Stimulated activated naive B cell treated with anti-CD40 and anti-IgM and Interleukin-4, amounts not matched to agents 10 μg/mL and 1 μg/mL and 100 μg/mL, for 72 hours (primary cell): Measurements from ENCODE around the gene RAB20.

Experiments used
- ATAC-seq, 2 donors: fragments of 150-1000 bp; cut with Tn5 transposase; replicated peaks; 2 replicates each; pipeline ENCODE4 v1.10.0; 2021; ENCODE audit warnings: moderate library complexity in 1 of 2
- DNase-seq: peaks from one replicate; pipeline ENCODE4 v3.0.0; 2021
- H3K27ac Mint-ChIP-seq: one replicate; pipeline ENCODE4 v1.8.0; 2022; ENCODE audit warnings: mild to moderate bottlenecking, mixed read lengths
- H3K27me3 Mint-ChIP-seq, 2 donors: one replicate each; pipeline ENCODE4 v1.8.0; 2022; ENCODE audit warnings: mixed read lengths in 2 of 2
- H3K36me3 Mint-ChIP-seq, 2 donors: one replicate each; pipeline ENCODE4 v1.8.0; 2022; ENCODE audit warnings: mixed read lengths in 2 of 2, mild to moderate bottlenecking in 1 of 2
- H3K4me1 Mint-ChIP-seq, 2 donors: one replicate each; pipeline ENCODE4 v1.8.0; 2022; ENCODE audit warnings: mixed read lengths in 2 of 2, mild to moderate bottlenecking in 1 of 2
- H3K4me3 Mint-ChIP-seq, 2 donors: one replicate each; pipeline ENCODE4 v1.8.0; 2022; ENCODE audit warnings: mild to moderate bottlenecking in 2 of 2, mixed read lengths in 2 of 2, moderate library complexity in 1 of 2
- H3K9me3 Mint-ChIP-seq, 2 donors: one replicate each; pipeline ENCODE4 v1.8.0; 2022; ENCODE audit warnings: mixed read lengths in 2 of 2, mild to moderate bottlenecking in 1 of 2

Gene RAB20

GRCh38 chr13:110566171-110566570 is 4.6 kb upstream of the RAB20 start:
- no peak for DNase-seq
- Mint-ChIP-seq H3K9me3 (no peaks in the 10 kb centered on the region), H3K4me3 (no peak overlapping the region), H3K27ac (no peak overlapping the region), H3K4me1 (peaks cover 13 to 16% of the 10 kb centered on the region in 2 donors), H3K36me3 (peaks cover 2 to 8% of the 10 kb centered on the region in 2 donors), H3K27me3 (peaks cover 17 to 21% of the 10 kb centered on the region in 2 donors)
- no peak for ATAC-seq

GRCh38 chr13:110565296-110565695 is 3.8 kb upstream of the RAB20 start:
- DNase-seq, result no peak
- Mint-ChIP-seq H3K27ac (no peak overlapping the region), H3K4me3 (no peak overlapping the region), H3K36me3 (peaks cover 2 to 8% of the 10 kb centered on the region in 2 donors), H3K27me3 (peaks cover 17 to 21% of the 10 kb centered on the region in 2 donors), H3K9me3 (no peaks in the 10 kb centered on the region), H3K4me1 (peaks cover 20 to 22% of the 10 kb centered on the region in 2 donors)
- ATAC-seq, result no peak

- Mint-ChIP-seq H3K4me1 (peaks cover 22 to 30% of the 10 kb centered on the region in 2 donors), H3K36me3 (peaks cover 2 to 8% of the 10 kb centered on the region in 2 donors), H3K27ac (no peak overlapping the region), H3K9me3 (no peaks in the 10 kb centered on the region), H3K4me3 (peak overlapping the region in 1 of 2 donors; percentile 47), H3K27me3 (peaks cover 11 to 14% of the 10 kb centered on the region in 2 donors)
- DNase-seq (no peak), ATAC-seq (no peak)
These were observed 3.0 kb upstream of the RAB20 start for GRCh38 chr13:110564472-110564985.

- Mint-ChIP-seq H3K9me3 (peaks cover 0 to 3% of the 10 kb centered on the region in 2 donors), H3K27ac (no peak overlapping the region), H3K4me1 (peaks cover 26 to 30% of the 10 kb centered on the region in 2 donors), H3K36me3 (peaks cover 11 to 17% of the 10 kb centered on the region in 2 donors), H3K4me3 (peak overlapping the region; percentile 29 to 44), H3K27me3 (peaks cover 2 to 8% of the 10 kb centered on the region in 2 donors)
- no peak for DNase-seq
- no peak for ATAC-seq
These were observed 1.9 kb upstream of the RAB20 start for GRCh38 chr13:110563463-110563774.

GRCh38 chr13:110562696-110563462 is 1.4 kb upstream of the RAB20 start:
- Mint-ChIP-seq H3K4me3 (peak overlapping the region; percentile 89 to 95), H3K36me3 (peaks cover 11 to 17% of the 10 kb centered on the region in 2 donors), H3K27ac (peak overlapping the region; percentile 31), H3K4me1 (peaks cover 26 to 30% of the 10 kb centered on the region in 2 donors), H3K9me3 (peaks cover 0 to 3% of the 10 kb centered on the region in 2 donors), H3K27me3 (peaks cover 0 to 8% of the 10 kb centered on the region in 2 donors)
- DNase-seq, result no peak
- no peak for ATAC-seq

GRCh38 chr13:110562036-110562597 is 595 bp upstream of the RAB20 start:
- H3K36me3 Mint-ChIP-seq, result peaks cover 11 to 19% of the 10 kb centered on the region in 2 donors
- DNase-seq (no peak), ATAC-seq (no peak)
- peaks cover 26 to 30% of the 10 kb centered on the region in 2 donors for H3K4me1 Mint-ChIP-seq
- H3K27ac Mint-ChIP-seq, result peak overlapping the region; percentile 93
- peak overlapping the region; percentile 89 to 95 for H3K4me3 Mint-ChIP-seq
- H3K9me3 Mint-ChIP-seq, result peaks cover 0 to 3% of the 10 kb centered on the region in 2 donors
- H3K27me3 Mint-ChIP-seq, result peaks cover 0 to 8% of the 10 kb centered on the region in 2 donors

- Mint-ChIP-seq H3K27me3 (peaks cover 0 to 8% of the 10 kb centered on the region in 2 donors), H3K9me3 (peaks cover 0 to 8% of the 10 kb centered on the region in 2 donors), H3K27ac (peak overlapping the region; percentile 79), H3K36me3 (peaks cover 16 to 29% of the 10 kb centered on the region in 2 donors), H3K4me3 (peak overlapping the region; percentile 89), H3K4me1 (peaks cover 35 to 36% of the 10 kb centered on the region in 2 donors)
- DNase-seq (no peak), ATAC-seq (peak in 1 of 2 donors; percentile 24)
These were observed 750 bp downstream of the RAB20 start for GRCh38 chr13:110560601-110561343.

GRCh38 chr13:110559986-110560385 is 1.5 kb downstream of the RAB20 start:
- Mint-ChIP-seq H3K27ac (no peak overlapping the region), H3K9me3 (peaks cover 0 to 8% of the 10 kb centered on the region in 2 donors), H3K4me3 (peak overlapping the region; percentile 33 to 44), H3K27me3 (peaks cover 0 to 8% of the 10 kb centered on the region in 2 donors), H3K4me1 (peaks cover 41 to 44% of the 10 kb centered on the region in 2 donors), H3K36me3 (peaks cover 23 to 36% of the 10 kb centered on the region in 2 donors)
- no peak for DNase-seq
- no peak for ATAC-seq

GRCh38 chr13:110559429-110559943 is 2.0 kb downstream of the RAB20 start:
- H3K9me3 Mint-ChIP-seq, result peaks cover 0 to 8% of the 10 kb centered on the region in 2 donors
- H3K27ac Mint-ChIP-seq, result no peak overlapping the region
- H3K4me3 Mint-ChIP-seq, result peak overlapping the region in 1 of 2 donors; percentile 33
- H3K36me3 Mint-ChIP-seq, result peaks cover 24 to 37% of the 10 kb centered on the region in 2 donors
- H3K4me1 Mint-ChIP-seq, result peaks cover 37 to 45% of the 10 kb centered on the region in 2 donors
- DNase-seq (no peak), ATAC-seq (no peak)
- H3K27me3 Mint-ChIP-seq, result peaks cover 0 to 4% of the 10 kb centered on the region in 2 donors

GRCh38 chr13:110557610-110558305 is 3.8 kb downstream of the RAB20 start:
- Mint-ChIP-seq H3K27ac (no peak overlapping the region), H3K4me1 (peaks cover 28 to 39% of the 10 kb centered on the region in 2 donors), H3K27me3 (no peaks in the 10 kb centered on the region), H3K4me3 (no peak overlapping the region), H3K9me3 (peaks cover 0 to 8% of the 10 kb centered on the region in 2 donors), H3K36me3 (peaks cover 25 to 41% of the 10 kb centered on the region in 2 donors)
- DNase-seq, result no peak
- ATAC-seq, result no peak

GRCh38 chr13:110557082-110557481 is 4.4 kb downstream of the RAB20 start:
- ATAC-seq, result no peak
- Mint-ChIP-seq H3K9me3 (peaks cover 0 to 8% of the 10 kb centered on the region in 2 donors), H3K27ac (no peak overlapping the region), H3K4me3 (no peak overlapping the region), H3K4me1 (peaks cover 25 to 33% of the 10 kb centered on the region in 2 donors), H3K36me3 (peaks cover 25 to 41% of the 10 kb centered on the region in 2 donors), H3K27me3 (no peaks in the 10 kb centered on the region)
- no peak for DNase-seq

- H3K36me3 Mint-ChIP-seq, result peaks cover 28 to 44% of the 10 kb centered on the region in 2 donors
- H3K27ac Mint-ChIP-seq, result no peak overlapping the region
- no peak overlapping the region for H3K4me3 Mint-ChIP-seq
These were observed 5.3 kb downstream of the RAB20 start for GRCh38 chr13:110556224-110556606.

GRCh38 chr13:110555601-110556223 is 5.8 kb downstream of the RAB20 start:
- no peak for DNase-seq
- peaks cover 0 to 8% of the 10 kb centered on the region in 2 donors for H3K9me3 Mint-ChIP-seq
- peak; percentile 76 to 84 for ATAC-seq
- no peaks in the 10 kb centered on the region for H3K27me3 Mint-ChIP-seq
- no peak overlapping the region for H3K4me3 Mint-ChIP-seq
- peaks cover 30 to 46% of the 10 kb centered on the region in 2 donors for H3K36me3 Mint-ChIP-seq
- peak overlapping the region; percentile 70 for H3K27ac Mint-ChIP-seq
- H3K4me1 Mint-ChIP-seq, result peaks cover 25 to 34% of the 10 kb centered on the region in 2 donors

More at GRCh38 chr13:110556224-110556606, 5.3 kb downstream of the RAB20 start:
- Mint-ChIP-seq H3K27me3 (no peaks in the 10 kb centered on the region), H3K9me3 (peaks cover 0 to 8% of the 10 kb centered on the region in 2 donors), H3K4me1 (peaks cover 25 to 36% of the 10 kb centered on the region in 2 donors)
- ATAC-seq (no peak), DNase-seq (no peak)
